H1 (cell line): ENCODE data around the gene SUOX. TPM values are rescaled to one million over a fixed set of nuclear protein-coding genes. Genes with fewer than 3 reads are reported as not detected.

Source experiments
- polyA plus RNA-seq, 7 experiments: library from polyadenylated mRNA; depleted of rRNA in 3 of 7; stranded (reverse) in 5 of 7; unstranded in 2 of 7; fragments of >200 nt in 5 of 7; fragments of 200-250 nt in 2 of 7; gene quantifications; 1 replicate in 5 of 7; 2 replicates in 1 of 7; 4 replicates in 1 of 7; pipeline versions ENCODE4 v1.2.1 to v1.2.3, GENCODE V29; 2011 to 2013; ENCODE audit warnings: missing spikeins in 2 of 7, mixed read lengths in 2 of 7
- total RNA-seq: library from RNA; stranded (reverse); fragmentation: NEBNext Ultra II Directional; extraction: Animal tissue kit (Norgen Biotek cat#: 25700); gene quantifications from 2 replicates; pipeline ENCODE4 v1.2.1, GENCODE V29; 2021

The SUOX gene
- total and polyA plus RNA-seq, 2 of the 8 experiments (the other 6 are each of a cell fraction or from before 2014, with no cell fraction given), result 22.5 to 31.3 TPM

Other genes starting within 250 kb of the SUOX start
- gene SARNP, start 179.6 kb upstream of the SUOX start, total RNA-seq, result 114 and 117 TPM in 2 replicates
- 140 and 226 TPM in 2 replicates for gene SARNP, start 179.6 kb upstream of the SUOX start, polyA plus RNA-seq (2011; rRNA removed)
- 34.1 and 39.0 TPM in 2 replicates for gene ORMDL2, start 179.2 kb upstream of the SUOX start, total RNA-seq
- 50.4 and 65.6 TPM in 2 replicates for gene ORMDL2, start 179.2 kb upstream of the SUOX start, polyA plus RNA-seq (2011; rRNA removed)
- gene DNAJC14, start 167.7 kb upstream of the SUOX start, total RNA-seq, result 32.3 and 34.3 TPM in 2 replicates
- 14.7 and 18.5 TPM in 2 replicates for gene DNAJC14, start 167.7 kb upstream of the SUOX start, polyA plus RNA-seq (2011; rRNA removed)
- 2.6 and 2.7 TPM in 2 replicates for gene MMP19, start 154.3 kb upstream of the SUOX start, total RNA-seq
- 2.8 and 3.3 TPM in 2 replicates for gene MMP19, start 154.3 kb upstream of the SUOX start, polyA plus RNA-seq (2011; rRNA removed)
- gene PYM1, start 69.4 kb upstream of the SUOX start, total RNA-seq, result 58.5 and 58.9 TPM in 2 replicates
- 37.3 and 38.7 TPM in 2 replicates for gene PYM1, start 69.4 kb upstream of the SUOX start, polyA plus RNA-seq (2011; rRNA removed)
- 18.0 and 21.3 TPM in 2 replicates for gene DGKA, start 66.1 kb upstream of the SUOX start, total RNA-seq
- gene DGKA, start 66.1 kb upstream of the SUOX start, polyA plus RNA-seq (2011; rRNA removed), result 15.9 and 24.4 TPM in 2 replicates
- 120 and 128 TPM in 2 replicates for gene PMEL, start 31.2 kb upstream of the SUOX start, total RNA-seq
- gene PMEL, start 31.2 kb upstream of the SUOX start, polyA plus RNA-seq (2011; rRNA removed), result 382 and 467 TPM in 2 replicates
- gene CDK2, start 30.4 kb upstream of the SUOX start, total RNA-seq, result 41.7 and 42.5 TPM in 2 replicates
- 39.4 and 41.6 TPM in 2 replicates for gene CDK2, start 30.4 kb upstream of the SUOX start, polyA plus RNA-seq (2011; rRNA removed)
- gene RAB5B, start 23.2 kb upstream of the SUOX start, total RNA-seq, result 56.7 and 65.6 TPM in 2 replicates
- gene RAB5B, start 23.2 kb upstream of the SUOX start, polyA plus RNA-seq (2011; rRNA removed), result 47.2 and 62.4 TPM in 2 replicates
- 12.5 and 13.3 TPM in 2 replicates for gene IKZF4, start 23.8 kb downstream of the SUOX start, total RNA-seq
- 8.0 and 12.9 TPM in 2 replicates for gene IKZF4, start 23.8 kb downstream of the SUOX start, polyA plus RNA-seq (2011; rRNA removed)
- 53.4 and 64.3 TPM in 2 replicates for gene RPS26, start 44.6 kb downstream of the SUOX start, total RNA-seq
- gene RPS26, start 44.6 kb downstream of the SUOX start, polyA plus RNA-seq (2011; rRNA removed), result 1,236 and 1,922 TPM in 2 replicates
- 49.2 and 52.4 TPM in 2 replicates for gene ERBB3, start 82.9 kb downstream of the SUOX start, total RNA-seq
- 33.9 and 43.4 TPM in 2 replicates for gene ERBB3, start 82.9 kb downstream of the SUOX start, polyA plus RNA-seq (2011; rRNA removed)
- gene PA2G4, start 107.3 kb downstream of the SUOX start, total RNA-seq, result 237 and 242 TPM in 2 replicates
- gene PA2G4, start 107.3 kb downstream of the SUOX start, polyA plus RNA-seq (2011; rRNA removed), result 100 and 159 TPM in 2 replicates
- 4,440 and 4,619 TPM in 2 replicates for gene RPL41, start 119.4 kb downstream of the SUOX start, total RNA-seq
- 10,552 and 16,488 TPM in 2 replicates for gene RPL41, start 119.4 kb downstream of the SUOX start, polyA plus RNA-seq (2011; rRNA removed)
- 11.2 and 12.5 TPM in 2 replicates for gene ZC3H10, start 121.0 kb downstream of the SUOX start, total RNA-seq
- 4.0 and 5.1 TPM in 2 replicates for gene ZC3H10, start 121.0 kb downstream of the SUOX start, polyA plus RNA-seq (2011; rRNA removed)
- gene ESYT1, start 131.0 kb downstream of the SUOX start, total RNA-seq, result 85.1 and 86.9 TPM in 2 replicates
- 165 and 174 TPM in 2 replicates for gene ESYT1, start 131.0 kb downstream of the SUOX start, polyA plus RNA-seq (2011; rRNA removed)
- gene MYL6B, start 155.3 kb downstream of the SUOX start, total RNA-seq, result 162 and 163 TPM in 2 replicates
- 146 and 202 TPM in 2 replicates for gene MYL6B, start 155.3 kb downstream of the SUOX start, polyA plus RNA-seq (2011; rRNA removed)
- 1,130 and 1,137 TPM in 2 replicates for gene MYL6, start 161.1 kb downstream of the SUOX start, total RNA-seq
- 1,664 and 2,279 TPM in 2 replicates for gene MYL6, start 161.1 kb downstream of the SUOX start, polyA plus RNA-seq (2011; rRNA removed)
- gene SMARCC2, start 192.2 kb downstream of the SUOX start, total RNA-seq, result 66.3 and 78.5 TPM in 2 replicates
- 33.9 and 40.5 TPM in 2 replicates for gene SMARCC2, start 192.2 kb downstream of the SUOX start, polyA plus RNA-seq (2011; rRNA removed)
- gene RNF41, start 224.6 kb downstream of the SUOX start, total RNA-seq, result 55.0 and 55.5 TPM in 2 replicates
- 98.6 and 127 TPM in 2 replicates for gene RNF41, start 224.6 kb downstream of the SUOX start, polyA plus RNA-seq (2011; rRNA removed)
- gene NABP2, start 227.1 kb downstream of the SUOX start, total RNA-seq, result 56.1 and 58.1 TPM in 2 replicates
- 59.8 and 67.5 TPM in 2 replicates for gene NABP2, start 227.1 kb downstream of the SUOX start, polyA plus RNA-seq (2011; rRNA removed)
- gene SLC39A5, start 232.8 kb downstream of the SUOX start, total RNA-seq, result 0.25 TPM in 1 of 2 replicates, not detected in the other
- 0.27 and 0.75 TPM in 2 replicates for gene SLC39A5, start 232.8 kb downstream of the SUOX start, polyA plus RNA-seq (2011; rRNA removed)